ENCODE results near the gene SHPK.

DNA sequence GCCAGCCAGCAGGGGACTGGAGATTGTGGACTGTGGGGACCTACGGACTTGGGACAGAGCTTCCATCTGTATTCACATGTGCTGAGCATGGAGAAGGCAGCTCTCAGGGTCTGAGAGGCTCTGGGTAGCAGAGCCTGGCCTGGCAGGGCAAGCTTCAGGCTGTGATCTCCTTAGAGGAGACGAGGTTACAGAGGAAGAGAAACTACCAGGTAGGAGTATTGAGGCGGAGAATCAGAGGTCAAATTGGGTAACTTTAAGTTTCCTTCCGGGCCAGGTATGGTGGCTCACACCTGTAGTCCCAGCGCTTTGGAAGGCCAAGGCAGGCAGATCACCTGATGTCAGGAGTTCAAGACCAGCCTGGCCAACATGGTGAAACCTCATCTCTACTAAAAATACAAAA, 9.3 kb upstream of the SHPK start:
- TF ChIP-seq POLR2A (IDR thresholded peaks at IDR 0.05; ENCODE audit: low read length), result no peak
- no peak for TF ChIP-seq GATA1 (IDR thresholded peaks at IDR 0.05; ENCODE audit: low read depth, low read length)

All from erythroblast (primary cell).